HEK293T (cell line): Measurements from ENCODE around the gene CXCL5.

Experiments used
- BHLHE40 ChIP-seq: fragments of 450-650 bp; IDR thresholded peaks from 2 replicates; pipeline ENCODE4 v1.6.1; 2016; ENCODE audit warnings: mild to moderate bottlenecking, moderate library complexity, borderline replicate concordance
- ELF4 ChIP-seq: fragments of 450-650 bp; IDR thresholded peaks from 2 replicates; pipeline ENCODE4 v1.6.1; 2017; ENCODE audit warnings: antibody characterized with exemption
- FOXA1 ChIP-seq: fragments of 450-650 bp; IDR thresholded peaks from 2 replicates; pipeline ENCODE4 v1.6.1; 2016; ENCODE audit warnings: mild to moderate bottlenecking
- FOXK2 ChIP-seq: fragments of 450-650 bp; IDR thresholded peaks from 2 replicates; pipeline ENCODE4 v1.6.1; 2016; ENCODE audit warnings: mild to moderate bottlenecking
- FOXM1 ChIP-seq: fragments of 450-650 bp; IDR thresholded peaks from 2 replicates; pipeline ENCODE4 v1.6.1; 2017; ENCODE audit warnings: mild to moderate bottlenecking, borderline replicate concordance
- NFRKB ChIP-seq: fragments of 450-650 bp; IDR thresholded peaks from 2 replicates; pipeline ENCODE4 v1.6.1; 2016; ENCODE audit warnings: mild to moderate bottlenecking, moderate library complexity
- SP1 ChIP-seq: fragments of 450-650 bp; IDR thresholded peaks from 2 replicates; pipeline ENCODE4 v1.6.1; 2017
- TARDBP ChIP-seq: fragments of 450-650 bp; IDR thresholded peaks from 2 replicates; pipeline ENCODE4 v1.6.1; 2016
- TF ChIP-seq, protein P1 (sequence below): fragments of 450-650 bp; IDR thresholded peaks from 2 replicates; pipeline ENCODE4 v1.6.1; 2016

DNA sequence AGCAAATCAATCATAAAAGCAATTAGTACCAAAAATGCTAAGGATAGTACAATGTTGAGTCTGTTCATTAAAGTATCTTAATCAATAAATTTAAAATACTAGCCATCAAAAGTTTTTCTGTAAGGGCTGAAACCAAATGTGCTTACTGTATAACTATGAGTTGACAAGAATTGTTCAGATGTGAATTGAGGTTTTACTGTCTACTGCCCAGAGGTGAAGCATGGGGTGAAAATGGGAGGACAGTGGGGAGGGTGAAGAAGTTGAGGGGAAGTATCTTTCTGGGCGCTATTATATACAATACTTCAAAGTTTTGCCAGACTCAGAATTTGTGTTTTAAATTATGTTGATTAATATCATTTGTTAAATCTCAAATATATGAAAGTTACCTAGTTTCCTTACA lies 6.4 kb downstream of the CXCL5 start:
- TF ChIP-seq FOXM1: no peak
- TF ChIP-seq ELF4: no peak
- no peak for TF ChIP-seq BHLHE40
- TF ChIP-seq NFRKB: no peak
- TF ChIP-seq, protein P1, sequence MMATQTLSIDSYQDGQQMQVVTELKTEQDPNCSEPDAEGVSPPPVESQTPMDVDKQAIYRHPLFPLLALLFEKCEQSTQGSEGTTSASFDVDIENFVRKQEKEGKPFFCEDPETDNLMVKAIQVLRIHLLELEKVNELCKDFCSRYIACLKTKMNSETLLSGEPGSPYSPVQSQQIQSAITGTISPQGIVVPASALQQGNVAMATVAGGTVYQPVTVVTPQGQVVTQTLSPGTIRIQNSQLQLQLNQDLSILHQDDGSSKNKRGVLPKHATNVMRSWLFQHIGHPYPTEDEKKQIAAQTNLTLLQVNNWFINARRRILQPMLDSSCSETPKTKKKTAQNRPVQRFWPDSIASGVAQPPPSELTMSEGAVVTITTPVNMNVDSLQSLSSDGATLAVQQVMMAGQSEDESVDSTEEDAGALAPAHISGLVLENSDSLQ: no peak
- no peak for TF ChIP-seq TARDBP
- TF ChIP-seq FOXK2: no peak
- TF ChIP-seq FOXA1: no peak
- TF ChIP-seq SP1: no peak
